Fibroblast of lung (primary cell): ENCODE results near the gene FAM135A. TPM values are rescaled to one million over a fixed set of nuclear protein-coding genes. Genes with fewer than 3 reads are reported as not detected.

ENCODE experiments used
- DNase-seq, 2 donors: peaks; one replicate each; pipeline versions ENCODE4 v3.0.0 to v3.0.0-alpha.2; 2010; ENCODE audit warnings: low read depth in 2 of 2
- H2AFZ ChIP-seq: 2 replicates; pipeline ENCODE4 v1.5.1; 2012; ENCODE audit warnings: low read length, control low read depth, inconsistent platforms
- H3K27ac ChIP-seq: 2 replicates; pipeline ENCODE4 v1.5.1; 2011; ENCODE audit warnings: low read length, control low read depth; ENCODE audit not compliant: insufficient read depth
- H3K27me3 ChIP-seq: 2 replicates; pipeline ENCODE4 v1.5.1; 2011; ENCODE audit warnings: mild to moderate bottlenecking, low read length; ENCODE audit not compliant: control insufficient read depth, insufficient read depth
- H3K36me3 ChIP-seq: 2 replicates; pipeline ENCODE4 v1.5.1; 2011; ENCODE audit warnings: low read length; ENCODE audit not compliant: control insufficient read depth, insufficient read depth
- H3K4me1 ChIP-seq: 2 replicates; pipeline ENCODE4 v1.5.1; 2011; ENCODE audit warnings: low read length; ENCODE audit not compliant: control insufficient read depth, insufficient read depth; ENCODE audit errors: extremely low read depth
- H3K4me2 ChIP-seq: 2 replicates; pipeline ENCODE4 v1.5.1; 2011; ENCODE audit warnings: low read length, control low read depth; ENCODE audit not compliant: insufficient read depth; ENCODE audit errors: extremely low read depth
- H3K4me3 ChIP-seq, 4 experiments: fragments of 200-600 bp in 1 of 4; sonication (generic) in 1 of 4; replicated peaks in 1 of 4; 2 replicates each; pipeline ENCODE4 v1.5.1; 2011 to 2016; ENCODE audit warnings: low read length in 4 of 4, low read depth in 3 of 4, mild to moderate bottlenecking in 3 of 4, control low read depth in 2 of 4, inconsistent platforms in 1 of 4, mixed read lengths in 1 of 4; ENCODE audit not compliant: insufficient read depth in 1 of 4; ENCODE audit errors: control extremely low read depth in 1 of 4
- H3K79me2 ChIP-seq: 2 replicates; pipeline ENCODE4 v1.5.1; 2012; ENCODE audit warnings: mild to moderate bottlenecking, low read length, inconsistent platforms; ENCODE audit not compliant: control insufficient read depth, insufficient read depth
- H3K9ac ChIP-seq: 2 replicates; pipeline ENCODE4 v1.5.1; 2011; ENCODE audit warnings: mild to moderate bottlenecking, low read length, control low read depth; ENCODE audit not compliant: insufficient read depth
- H3K9me3 ChIP-seq: 2 replicates; pipeline ENCODE4 v1.5.1; 2012; ENCODE audit warnings: low read depth, low read length; ENCODE audit not compliant: control insufficient read depth, insufficient read depth
- H4K20me1 ChIP-seq: 2 replicates; pipeline ENCODE4 v1.5.1; 2011; ENCODE audit warnings: low read length; ENCODE audit not compliant: control insufficient read depth, insufficient read depth; ENCODE audit errors: extremely low read depth
- EZH2 ChIP-seq: IDR thresholded peaks from 2 replicates; pipeline ENCODE4 v1.5.1; 2012; ENCODE audit warnings: low read length, control low read depth, mild to moderate bottlenecking; ENCODE audit errors: missing control alignments
- polyA plus RNA-seq, 2 donors: library from polyadenylated mRNA; depleted of rRNA in 1 of 2; stranded (reverse) in 1 of 2; unstranded in 1 of 2; fragments of >200 nt; gene quantifications; 2 replicates each; pipeline ENCODE4 v1.2.1, GENCODE V29; 2011 to 2012; ENCODE audit warnings: missing spikeins in 1 of 2
- total RNA-seq: library from RNA; depleted of rRNA; stranded (reverse); fragments of >200 nt; gene quantifications from 2 replicates; pipeline ENCODE4 v1.2.1, GENCODE V29; 2014
- TF ChIP-seq, protein P1 (sequence below), 2 donors: IDR thresholded peaks in 1 of 2; conservative IDR thresholded peaks in 1 of 2; 1 replicate in 1 of 2; 2 replicates in 1 of 2; pipeline ENCODE4 v1.5.1; 2011 to 2012; ENCODE audit warnings: low read length in 2 of 2, control low read depth in 1 of 2, inconsistent platforms in 1 of 2, low read depth in 1 of 2, mild to moderate bottlenecking in 1 of 2

FAM135A gene
- total and polyA plus RNA-seq, 2 donors (not counting 1 experiment from before 2014, with no cell fraction given) = 7.1 to 10.2 TPM

GRCh38 chr6:70391492-70391891, 21.8 kb upstream of the FAM135A start:
- Histone ChIP-seq H3K79me2 (no peaks in the 10 kb centered on the region), H3K36me3 (no peaks in the 10 kb centered on the region), H3K27me3 (peaks cover 4% of the 10 kb centered on the region), H3K9me3 (no peaks in the 10 kb centered on the region), H3K9ac (no peak overlapping the region), H3K4me3 (no peak overlapping the region), H3K4me1 (no peaks in the 10 kb centered on the region), H4K20me1 (no peaks in the 10 kb centered on the region), H2AFZ (no peak overlapping the region), H3K4me2 (no peak overlapping the region), H3K27ac (no peak overlapping the region)
- no peak for TF ChIP-seq EZH2
- TF ChIP-seq, protein P1, sequence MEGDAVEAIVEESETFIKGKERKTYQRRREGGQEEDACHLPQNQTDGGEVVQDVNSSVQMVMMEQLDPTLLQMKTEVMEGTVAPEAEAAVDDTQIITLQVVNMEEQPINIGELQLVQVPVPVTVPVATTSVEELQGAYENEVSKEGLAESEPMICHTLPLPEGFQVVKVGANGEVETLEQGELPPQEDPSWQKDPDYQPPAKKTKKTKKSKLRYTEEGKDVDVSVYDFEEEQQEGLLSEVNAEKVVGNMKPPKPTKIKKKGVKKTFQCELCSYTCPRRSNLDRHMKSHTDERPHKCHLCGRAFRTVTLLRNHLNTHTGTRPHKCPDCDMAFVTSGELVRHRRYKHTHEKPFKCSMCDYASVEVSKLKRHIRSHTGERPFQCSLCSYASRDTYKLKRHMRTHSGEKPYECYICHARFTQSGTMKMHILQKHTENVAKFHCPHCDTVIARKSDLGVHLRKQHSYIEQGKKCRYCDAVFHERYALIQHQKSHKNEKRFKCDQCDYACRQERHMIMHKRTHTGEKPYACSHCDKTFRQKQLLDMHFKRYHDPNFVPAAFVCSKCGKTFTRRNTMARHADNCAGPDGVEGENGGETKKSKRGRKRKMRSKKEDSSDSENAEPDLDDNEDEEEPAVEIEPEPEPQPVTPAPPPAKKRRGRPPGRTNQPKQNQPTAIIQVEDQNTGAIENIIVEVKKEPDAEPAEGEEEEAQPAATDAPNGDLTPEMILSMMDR (conservative IDR thresholded peaks at IDR 0.05 in 1 of 2, IDR thresholded peaks at IDR 0.05 in 1 of 2; ENCODE audit: low read depth in 1 of 2, low read length in 2 of 2) = no peak
- DNase-seq = no peak

- H3K9ac ChIP-seq = no peak overlapping the region
- H2AFZ ChIP-seq = no peak overlapping the region
- DNase-seq = no peak
- H3K4me2 ChIP-seq = no peak overlapping the region
- no peaks in the 10 kb centered on the region for H4K20me1 ChIP-seq
- H3K27me3 ChIP-seq = peaks cover 4% of the 10 kb centered on the region
- no peaks in the 10 kb centered on the region for H3K79me2 ChIP-seq
- no peaks in the 10 kb centered on the region for H3K9me3 ChIP-seq
- no peak overlapping the region for H3K4me3 ChIP-seq
- no peaks in the 10 kb centered on the region for H3K36me3 ChIP-seq
- no peaks in the 10 kb centered on the region for H3K4me1 ChIP-seq
- no peak for TF ChIP-seq EZH2
- H3K27ac ChIP-seq = no peak overlapping the region
Measured at GRCh38 chr6:70394518-70395300, 18.6 kb upstream of the FAM135A start.

DNA sequence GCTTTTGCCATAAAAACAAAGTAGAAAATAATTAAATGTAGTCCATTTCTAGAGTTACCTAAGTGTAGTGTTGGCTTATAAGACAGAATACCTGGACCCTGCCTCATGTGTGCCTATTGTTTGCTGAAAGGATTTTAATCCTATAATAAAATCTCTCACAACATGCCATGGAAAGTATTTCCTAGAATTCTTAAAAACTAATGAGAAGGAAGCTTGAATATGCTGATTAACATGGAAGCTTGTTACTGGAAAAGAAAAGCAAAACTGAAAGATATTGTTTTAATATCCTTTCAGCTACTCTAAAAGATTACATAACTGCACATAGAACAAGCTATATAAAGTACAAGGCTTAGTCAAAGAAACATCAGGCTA, 18.0 kb upstream of the FAM135A start:
- no peak overlapping the region for H2AFZ ChIP-seq
- no peaks in the 10 kb centered on the region for H4K20me1 ChIP-seq
- TF ChIP-seq, protein P1 (conservative IDR thresholded peaks at IDR 0.05 in 1 of 2, IDR thresholded peaks at IDR 0.05 in 1 of 2; ENCODE audit: low read depth in 1 of 2, low read length in 2 of 2) = no peak
- no peak for TF ChIP-seq EZH2
- H3K4me2 ChIP-seq = no peak overlapping the region
- H3K36me3 ChIP-seq = no peaks in the 10 kb centered on the region
- H3K27ac ChIP-seq = no peak overlapping the region
- no peaks in the 10 kb centered on the region for H3K4me1 ChIP-seq
- H3K79me2 ChIP-seq = no peaks in the 10 kb centered on the region
- H3K9me3 ChIP-seq = no peaks in the 10 kb centered on the region
- peaks cover 4% of the 10 kb centered on the region for H3K27me3 ChIP-seq
- no peak overlapping the region for H3K9ac ChIP-seq
- H3K4me3 ChIP-seq = no peak overlapping the region
- DNase-seq = no peak
